H9 (cell line): Measurements from ENCODE around the gene MKRN2OS. TPM values are rescaled to one million over a fixed set of nuclear protein-coding genes. Genes with fewer than 3 reads are reported as not detected.

Source experiments
- DNase-seq: peaks from one replicate; pipeline ENCODE4 v3.0.0-alpha.2; 2017
- H2AFZ ChIP-seq: one replicate; pipeline ENCODE4 v1.6.1; 2013; ENCODE audit warnings: mild to moderate bottlenecking, low read length, control low read depth, moderate library complexity
- H2AK5ac ChIP-seq: 2 replicates; pipeline ENCODE4 v1.6.1; 2013; ENCODE audit warnings: low read length, control low read depth, mixed read lengths; ENCODE audit not compliant: insufficient read length
- H2BK120ac ChIP-seq: one replicate; pipeline ENCODE4 v1.6.1; 2013; ENCODE audit warnings: low read depth, mild to moderate bottlenecking, low read length, control low read depth, inconsistent platforms; ENCODE audit not compliant: poor library complexity, severe bottlenecking
- H2BK12ac ChIP-seq: 2 replicates; pipeline ENCODE4 v1.6.1; 2013; ENCODE audit warnings: low read length, control low read depth, mixed read lengths, low read depth; ENCODE audit not compliant: insufficient read length
- H2BK15ac ChIP-seq: 2 replicates; pipeline ENCODE4 v1.6.1; 2013; ENCODE audit warnings: low read depth, low read length, control low read depth
- H2BK20ac ChIP-seq: one replicate; pipeline ENCODE4 v1.6.1; 2013; ENCODE audit warnings: low read depth, mild to moderate bottlenecking, low read length, control low read depth, inconsistent platforms; ENCODE audit not compliant: poor library complexity, severe bottlenecking
- H2BK5ac ChIP-seq: 2 replicates; pipeline ENCODE4 v1.6.1; 2013; ENCODE audit warnings: low read length, control low read depth, mixed read lengths; ENCODE audit not compliant: insufficient read length
- H3K14ac ChIP-seq: 2 replicates; pipeline ENCODE4 v1.6.1; 2013; ENCODE audit warnings: low read length, control low read depth; ENCODE audit not compliant: insufficient read depth
- H3K18ac ChIP-seq: 2 replicates; pipeline ENCODE4 v1.6.1; 2013; ENCODE audit warnings: low read depth, mild to moderate bottlenecking, mixed read lengths, low read length, control low read depth; ENCODE audit not compliant: insufficient read length
- H3K23ac ChIP-seq: 2 replicates; pipeline ENCODE4 v1.6.1; 2013; ENCODE audit warnings: low read length, control low read depth, mixed read lengths, low read depth; ENCODE audit not compliant: insufficient read length
- H3K23me2 ChIP-seq: 2 replicates; pipeline ENCODE4 v1.6.1; 2013; ENCODE audit warnings: low read depth, mild to moderate bottlenecking, mixed read lengths, low read length, control low read depth; ENCODE audit not compliant: insufficient read length, poor library complexity, severe bottlenecking
- H3K27ac ChIP-seq: 2 replicates; pipeline ENCODE4 v1.5.1; 2013; ENCODE audit warnings: low read length, control low read depth, mixed read lengths, low read depth; ENCODE audit not compliant: insufficient read length
- H3K27me3 ChIP-seq: 2 replicates; pipeline ENCODE4 v1.6.1; 2013; ENCODE audit warnings: low read length, control low read depth, inconsistent platforms; ENCODE audit not compliant: insufficient read depth
- H3K4ac ChIP-seq: 2 replicates; pipeline ENCODE4 v1.6.1; 2013; ENCODE audit warnings: low read depth, mild to moderate bottlenecking, control low read depth, inconsistent platforms, low read length, moderate library complexity
- H3K4me1 ChIP-seq: 2 replicates; pipeline ENCODE4 v1.6.1; 2013; ENCODE audit warnings: low read length, control low read depth, inconsistent platforms; ENCODE audit not compliant: insufficient read depth
- H3K4me2 ChIP-seq: 2 replicates; pipeline ENCODE4 v1.6.1; 2013; ENCODE audit warnings: low read length, control low read depth, mixed read lengths; ENCODE audit not compliant: insufficient read length, insufficient read depth
- H3K56ac ChIP-seq: 2 replicates; pipeline ENCODE4 v1.6.1; 2013; ENCODE audit warnings: low read depth, mild to moderate bottlenecking, mixed read lengths, low read length, control low read depth; ENCODE audit not compliant: insufficient read length
- H3K79me1 ChIP-seq: 2 replicates; pipeline ENCODE4 v1.6.1; 2013; ENCODE audit warnings: low read depth, mild to moderate bottlenecking, moderate library complexity, low read length, control low read depth, inconsistent platforms; ENCODE audit not compliant: insufficient read depth, poor library complexity, severe bottlenecking
- H3K79me2 ChIP-seq: 2 replicates; pipeline ENCODE4 v1.6.1; 2013; ENCODE audit warnings: low read length, control low read depth, inconsistent platforms; ENCODE audit not compliant: insufficient read depth
- H3K9ac ChIP-seq: 2 replicates; pipeline ENCODE4 v1.6.1; 2013; ENCODE audit warnings: low read length, control low read depth, mixed read lengths; ENCODE audit not compliant: insufficient read length; ENCODE audit errors: extremely low read depth
- H3K9me3 ChIP-seq: one replicate; pipeline ENCODE4 v1.6.1; 2013; ENCODE audit warnings: low read depth, low read length, inconsistent platforms; ENCODE audit not compliant: control insufficient read depth
- H3T11ph ChIP-seq: one replicate; pipeline ENCODE4 v1.6.1; 2013; ENCODE audit warnings: mild to moderate bottlenecking, low read length, control low read depth, inconsistent platforms
- H4K20me1 ChIP-seq: one replicate; pipeline ENCODE4 v1.6.1; 2013; ENCODE audit not compliant: control insufficient read depth, insufficient read length, insufficient read depth
- H4K5ac ChIP-seq: 2 replicates; pipeline ENCODE4 v1.6.1; 2013; ENCODE audit warnings: low read depth, mild to moderate bottlenecking, mixed read lengths, low read length, control low read depth; ENCODE audit not compliant: insufficient read length
- H4K8ac ChIP-seq: replicated peaks from 2 replicates; pipeline ENCODE4 v1.6.1; 2013; ENCODE audit warnings: low read length, control low read depth, mixed read lengths, low read depth; ENCODE audit not compliant: insufficient read length
- H4K91ac ChIP-seq: 2 replicates; pipeline ENCODE4 v1.6.1; 2013; ENCODE audit warnings: low read depth, mild to moderate bottlenecking, moderate library complexity, mixed read lengths, low read length, control low read depth; ENCODE audit not compliant: insufficient read length
- H3K27ac Mint-ChIP-seq, 3 experiments: 2 replicates in 2 of 3; 3 replicates in 1 of 3; pipeline ENCODE4 v1.8.0; 2020 to 2021; ENCODE audit warnings: mixed read lengths in 3 of 3, mild to moderate bottlenecking in 1 of 3, moderate library complexity in 1 of 3
- H3K27me3 Mint-ChIP-seq: 2 replicates; pipeline ENCODE4 v1.8.0; 2021; ENCODE audit warnings: low read depth, mild to moderate bottlenecking, moderate library complexity, mixed read lengths
- H3K36me3 Mint-ChIP-seq, 3 experiments: 2 replicates in 2 of 3; 3 replicates in 1 of 3; pipeline ENCODE4 v1.8.0; 2020 to 2021; ENCODE audit warnings: low read depth in 3 of 3, mixed read lengths in 3 of 3; ENCODE audit not compliant: insufficient read depth in 1 of 3
- H3K4me1 Mint-ChIP-seq, 2 experiments: 2 replicates each; pipeline ENCODE4 v1.8.0; 2020; ENCODE audit warnings: mixed read lengths in 2 of 2
- H3K4me3 Mint-ChIP-seq, 2 experiments: 2 replicates in 1 of 2; 3 replicates in 1 of 2; pipeline ENCODE4 v1.8.0; 2020 to 2021; ENCODE audit warnings: mild to moderate bottlenecking in 2 of 2, mixed read lengths in 2 of 2, moderate library complexity in 1 of 2
- H3K9me3 Mint-ChIP-seq, 2 experiments: 2 replicates in 1 of 2; 3 replicates in 1 of 2; pipeline ENCODE4 v1.8.0; 2020; ENCODE audit warnings: mild to moderate bottlenecking in 2 of 2, mixed read lengths in 2 of 2, moderate library complexity in 1 of 2
- CTCF ChIP-seq: fragments of 200-600 bp; sonication (generic); conservative IDR thresholded peaks from 3 replicates; pipeline ENCODE4 v1.8.0; 2021; ENCODE audit warnings: antibody characterized with exemption, mild to moderate bottlenecking
- WGBS: extraction: QIAGEN DNeasy Blood & Tissue Kit; methylation state at CpG from one replicate; pipeline ENCODE4 v1.1.7; 2013; ENCODE audit warnings: missing lambda C conversion rate, low lambda C conversion rate, mixed read lengths; ENCODE audit not compliant: insufficient read length; ENCODE audit errors: extremely low coverage; 5-methylcytosine and 5-hydroxymethylcytosine counted together
- total RNA-seq: library from RNA; stranded (reverse); gene quantifications from 2 replicates; pipeline ENCODE4 v1.2.1, GENCODE V29; 2021

Gene MKRN2OS
- total RNA-seq, 1 experiment from 2014 or later = 0.44 TPM

- no peak overlapping the region for H2BK5ac ChIP-seq
- H4K91ac ChIP-seq = no peak overlapping the region
- no peak overlapping the region for H3K27ac ChIP-seq
- H3K4me2 ChIP-seq = no peak overlapping the region
- H3K27me3 ChIP-seq = no peaks in the 10 kb centered on the region
- no peak overlapping the region for H2AFZ ChIP-seq
- H2BK20ac ChIP-seq = no peak overlapping the region
- H3K9me3 ChIP-seq = no peaks in the 10 kb centered on the region
- H3K36me3 Mint-ChIP-seq = peaks cover 5 to 16% (median 7%) of the 10 kb centered on the region in 3 experiments; a peak in 5 of 7 replicates
- no peak for DNase-seq
- H3K9ac ChIP-seq = no peak overlapping the region
- H2BK12ac ChIP-seq = no peak overlapping the region
- H4K8ac ChIP-seq = no peak overlapping the region
- no peaks in the 10 kb centered on the region for H3K27me3 Mint-ChIP-seq
- no peaks in the 10 kb centered on the region for H3K79me1 ChIP-seq
- no peak for TF ChIP-seq CTCF
- no peak overlapping the region for H3K18ac ChIP-seq
- no peak overlapping the region for H4K5ac ChIP-seq
- H2BK120ac ChIP-seq = no peak overlapping the region
- H3K9me3 Mint-ChIP-seq = no peaks in the 10 kb centered on the region
- H3K4me1 Mint-ChIP-seq = no peaks in the 10 kb centered on the region; a peak in 1 of 4 replicates
- no peak overlapping the region for H3K27ac Mint-ChIP-seq
- no peaks in the 10 kb centered on the region for H3K4me1 ChIP-seq
- no peak overlapping the region for H2BK15ac ChIP-seq
- no peak overlapping the region for H3K14ac ChIP-seq
- H4K20me1 ChIP-seq = no peaks in the 10 kb centered on the region
- no peak overlapping the region for H2AK5ac ChIP-seq
- no peak overlapping the region for H3K4me3 Mint-ChIP-seq
- H3K4ac ChIP-seq = no peak overlapping the region
- no peak overlapping the region for H3T11ph ChIP-seq
- H3K79me2 ChIP-seq = no peaks in the 10 kb centered on the region
- no CpG with 5 or more reads among the region's 4 CpGs for WGBS
- H3K56ac ChIP-seq = no peak overlapping the region
- H3K23me2 ChIP-seq = no peaks in the 10 kb centered on the region
- H3K23ac ChIP-seq = no peak overlapping the region
Measured at GRCh38 chr3:12512534-12513118, 32.7 kb downstream of the MKRN2OS start.
